Cardiac muscle cell (in vitro differentiated cells and primary cell): Measurements from ENCODE around the gene NAV2. TPM values are rescaled to one million over a fixed set of nuclear protein-coding genes. Genes with fewer than 3 reads are reported as not detected.

Experiments used
- DNase-seq, 2 donors: peaks; one replicate each; pipeline versions ENCODE4 v3.0.0 to v3.0.0-alpha.2; 2010 to 2017; ENCODE audit warnings: low read depth in 1 of 2, low spot score in 1 of 2
- H3K27ac ChIP-seq: fragments of 200-600 bp; sonication (generic); 2 replicates; pipeline ENCODE4 v1.5.1; 2016
- H3K27me3 ChIP-seq: fragments of 200-600 bp; sonication (generic); 2 replicates; pipeline ENCODE4 v1.6.0; 2016; ENCODE audit warnings: control low read depth
- H3K36me3 ChIP-seq: fragments of 200-600 bp; sonication (generic); 2 replicates; pipeline ENCODE4 v1.5.1; 2016; ENCODE audit warnings: control low read depth
- H3K4me1 ChIP-seq: fragments of 200-600 bp; sonication (generic); 2 replicates; pipeline ENCODE4 v1.8.1; 2017; ENCODE audit warnings: low read depth, mild to moderate bottlenecking, mixed run types
- H3K4me3 ChIP-seq: fragments of 200-600 bp; sonication (generic); 2 replicates; pipeline ENCODE4 v1.5.1; 2016; ENCODE audit warnings: mild to moderate bottlenecking
- H3K9me3 ChIP-seq: fragments of 200-600 bp; sonication (generic); 2 replicates; pipeline ENCODE4 v1.5.1; 2017; ENCODE audit warnings: low read depth, mild to moderate bottlenecking, control low read depth
- CTCF ChIP-seq: IDR thresholded peaks from 2 replicates; pipeline ENCODE4 v1.5.1; 2012; ENCODE audit warnings: low read depth, mild to moderate bottlenecking, low read length
- polyA plus RNA-seq: library from polyadenylated mRNA; unstranded; fragments of >200 nt; fragmentation: Nextera tagmentation; extraction: Ambion mirVana; gene quantifications from 2 replicates; pipeline ENCODE4 v1.2.1, GENCODE V29; 2016
- total RNA-seq: library from RNA; depleted of rRNA; stranded (reverse); fragments of >200 nt; gene quantifications from 2 replicates; pipeline ENCODE4 v1.2.3, GENCODE V29; 2016

Gene NAV2
- total and polyA plus RNA-seq, 2 experiments from 2014 or later, result 113 to 164 TPM

GRCh38 chr11:19762266-19762665 is 49.6 kb downstream of the NAV2 start:
- Histone ChIP-seq H3K36me3 (no peaks in the 10 kb centered on the region), H3K4me1 (no peaks in the 10 kb centered on the region), H3K9me3 (no peaks in the 10 kb centered on the region), H3K27me3 (peaks cover 72% of the 10 kb centered on the region), H3K4me3 (no peak overlapping the region), H3K27ac (no peak overlapping the region)
- DNase-seq, result no peak
- TF ChIP-seq CTCF, result no peak

- Histone ChIP-seq H3K9me3 (no peaks in the 10 kb centered on the region), H3K4me3 (no peak overlapping the region), H3K36me3 (no peaks in the 10 kb centered on the region), H3K27me3 (peaks cover 72% of the 10 kb centered on the region), H3K4me1 (no peaks in the 10 kb centered on the region), H3K27ac (no peak overlapping the region)
- DNase-seq, result no peak
- no peak for TF ChIP-seq CTCF
These were observed 50.7 kb downstream of the NAV2 start for GRCh38 chr11:19763330-19763729.

GRCh38 chr11:19766206-19766605 is 53.6 kb downstream of the NAV2 start:
- H3K9me3 ChIP-seq, result no peaks in the 10 kb centered on the region
- peaks cover 78% of the 10 kb centered on the region for H3K27me3 ChIP-seq
- peak in 1 of 2 donors; percentile 53 for DNase-seq
- no peak overlapping the region for H3K27ac ChIP-seq
- no peak for TF ChIP-seq CTCF
- no peaks in the 10 kb centered on the region for H3K4me1 ChIP-seq
- H3K4me3 ChIP-seq, result no peak overlapping the region
- H3K36me3 ChIP-seq, result no peaks in the 10 kb centered on the region

GRCh38 chr11:19766810-19767209 is 54.2 kb downstream of the NAV2 start:
- H3K36me3 ChIP-seq, result no peaks in the 10 kb centered on the region
- peaks cover 78% of the 10 kb centered on the region for H3K27me3 ChIP-seq
- no peaks in the 10 kb centered on the region for H3K9me3 ChIP-seq
- H3K27ac ChIP-seq, result no peak overlapping the region
- no peak for DNase-seq
- no peaks in the 10 kb centered on the region for H3K4me1 ChIP-seq
- TF ChIP-seq CTCF, result no peak
- no peak overlapping the region for H3K4me3 ChIP-seq

GRCh38 chr11:19767627-19768151 is 55.1 kb downstream of the NAV2 start:
- Histone ChIP-seq H3K4me1 (no peaks in the 10 kb centered on the region), H3K9me3 (no peaks in the 10 kb centered on the region), H3K4me3 (no peak overlapping the region), H3K27ac (no peak overlapping the region), H3K36me3 (no peaks in the 10 kb centered on the region), H3K27me3 (peaks cover 80% of the 10 kb centered on the region)
- TF ChIP-seq CTCF, result no peak
- DNase-seq, result no peak

- no peak overlapping the region for H3K4me3 ChIP-seq
- no peak for DNase-seq
- peaks cover 80% of the 10 kb centered on the region for H3K27me3 ChIP-seq
- no peaks in the 10 kb centered on the region for H3K36me3 ChIP-seq
- H3K27ac ChIP-seq, result no peak overlapping the region
- no peaks in the 10 kb centered on the region for H3K4me1 ChIP-seq
- H3K9me3 ChIP-seq, result no peaks in the 10 kb centered on the region
- TF ChIP-seq CTCF, result no peak
These were observed 55.6 kb downstream of the NAV2 start for GRCh38 chr11:19768197-19768596.
